SU-DHL-6 (cell line): ENCODE measurements around the gene LAPTM5.

Experiments used
- CTCF ChIP-seq: fragments of 200-600 bp; sonication (generic); IDR thresholded peaks from one replicate; pipeline ENCODE4 v1.5.1; 2017; ENCODE audit warnings: antibody characterized with exemption, mild to moderate bottlenecking, low read length, moderate library complexity; ENCODE audit not compliant: insufficient read depth, poor library complexity, severe bottlenecking
- EZH2phosphoT487 ChIP-seq: fragments of 200-600 bp; sonication (generic), shearing (Covaris generic); conservative IDR thresholded peaks from 2 replicates; pipeline ENCODE4 v1.6.1; 2018; ENCODE audit warnings: mild to moderate bottlenecking, antibody characterized with exemption, low read length, moderate library complexity, mixed read lengths

GRCh38 chr1:30758785-30759380 lies 1.3 kb upstream of the LAPTM5 start:
- TF ChIP-seq CTCF (no peak), EZH2phosphoT487 (no peak)
